Ramos (cell line): ENCODE data around the gene RNF2.
"Not testable (repeated sequence)": the region's sequence is repeated elsewhere in the genome, so short reads cannot be mapped to it uniquely, and the experiment has no call there.

Source experiments
- in situ Hi-C: fragments of 300-500 bp; cut with MboI; formaldehyde crosslinking; loops from one replicate; pipeline ENCODE4 v1.14.3; 2022; ENCODE audit warnings: low sequenced_read_pairs; ENCODE audit not compliant: unreplicated experiment

RNF2 gene

GRCh38 chr1:185046668-185047067 is 1.3 kb downstream of the RNF2 start:
- in situ Hi-C loops, result no loop called here

DNA sequence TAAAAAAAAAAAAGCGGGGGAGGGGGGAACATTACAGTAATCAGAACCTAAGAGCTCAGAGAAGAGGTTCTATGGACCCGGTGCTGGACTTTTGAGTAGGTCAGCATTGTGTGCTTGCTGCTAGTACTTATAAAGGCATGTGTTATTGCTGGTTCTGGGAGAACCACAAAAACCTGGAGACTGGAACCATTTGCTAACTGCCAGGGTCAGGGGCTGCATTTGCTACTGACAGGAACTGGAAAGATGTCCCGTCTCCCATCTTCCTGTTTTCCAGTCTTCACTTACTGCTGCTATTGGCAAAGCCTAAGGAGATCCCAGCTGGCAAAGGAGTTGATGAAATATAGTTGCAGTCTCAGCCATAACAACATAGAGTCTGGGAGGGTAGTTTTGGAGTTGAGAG is 4.3 kb downstream of the RNF2 start:
- in situ Hi-C loops, result no loop called here

DNA sequence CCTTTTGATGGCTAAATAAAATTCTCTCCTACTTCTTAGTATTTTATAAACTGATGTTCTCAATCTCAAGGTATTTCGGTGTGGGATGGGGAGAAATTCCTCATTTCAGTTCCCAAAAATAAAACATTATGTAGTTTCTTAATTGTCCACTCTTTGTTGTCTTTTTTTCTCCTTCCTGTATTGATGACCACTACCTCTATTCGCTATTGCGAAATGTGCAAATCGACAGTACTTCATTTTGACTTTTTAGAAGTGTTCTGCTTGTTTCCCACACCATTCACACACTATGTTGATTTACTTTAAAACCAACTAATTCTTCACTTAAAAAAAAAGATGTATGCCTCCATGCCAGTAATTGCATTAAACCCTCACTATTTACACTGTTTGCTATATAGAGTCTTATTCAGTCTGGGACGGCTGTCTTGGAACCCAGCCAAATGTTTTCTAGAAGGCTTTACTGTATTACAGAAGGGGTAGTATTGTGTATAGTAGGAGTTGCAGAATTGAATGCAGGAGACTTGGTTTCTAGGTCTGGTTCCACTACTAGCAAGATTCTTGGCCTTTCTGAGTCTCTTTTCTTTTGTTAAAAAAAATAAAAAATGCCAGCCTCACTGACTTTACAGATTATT is 5.6 kb downstream of the RNF2 start:
- in situ Hi-C loops, result no loop called here

DNA sequence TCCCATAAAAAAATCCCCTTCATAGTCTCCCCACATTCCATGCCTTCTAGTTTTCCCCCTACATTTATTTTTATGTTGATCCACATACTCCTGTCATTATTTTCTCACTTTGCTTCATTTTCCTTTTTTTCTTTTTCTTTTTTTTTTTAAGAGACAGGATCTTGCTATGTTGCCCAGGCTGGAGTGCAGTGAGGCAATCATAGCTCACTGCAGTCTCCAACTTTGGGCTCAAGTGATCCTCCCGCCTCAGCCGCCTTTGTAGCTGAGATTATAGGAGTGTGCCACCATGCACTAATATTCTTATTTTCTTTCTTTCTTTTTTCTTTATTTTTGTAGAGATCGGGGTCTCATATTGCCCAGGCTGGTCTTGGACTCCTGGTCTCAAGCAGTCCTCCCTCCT is 7.8 kb downstream of the RNF2 start:
- in situ Hi-C loops, result no loop called here

DNA sequence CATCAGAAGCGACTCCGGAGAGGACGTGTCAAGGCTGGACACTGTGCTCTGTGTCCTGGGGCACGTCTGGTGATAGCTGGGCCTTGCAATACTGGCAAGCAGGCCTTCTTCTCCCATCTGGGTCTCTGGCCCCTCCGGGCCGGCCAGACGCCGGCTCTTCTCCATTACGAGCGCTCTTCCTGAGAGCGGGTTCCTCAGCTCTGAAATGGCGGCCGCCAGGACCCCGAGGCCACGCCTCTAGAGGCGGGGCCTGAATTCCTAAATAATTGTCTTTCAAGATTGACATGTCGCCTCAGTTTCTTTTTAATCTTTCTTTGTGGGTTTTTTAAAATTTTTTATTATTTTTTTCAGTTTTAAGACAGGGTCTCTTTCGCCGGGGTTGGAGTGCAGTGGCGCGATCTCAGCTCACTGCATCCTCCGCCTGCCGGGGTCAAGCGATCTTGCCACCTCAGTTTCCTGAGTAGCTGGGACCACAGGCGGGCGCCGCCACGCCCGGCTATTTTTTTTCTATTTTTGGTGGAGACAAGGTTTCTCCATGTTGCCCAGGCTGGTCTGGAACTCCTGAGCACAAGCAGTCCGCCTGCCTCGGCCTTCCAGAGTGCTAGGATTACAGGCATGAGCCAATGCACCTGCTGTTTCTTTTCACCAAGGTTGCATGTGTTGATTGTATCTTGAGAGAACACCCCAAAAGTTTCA is 9.2 kb downstream of the RNF2 start:
- in situ Hi-C loops, result no loop called here

DNA sequence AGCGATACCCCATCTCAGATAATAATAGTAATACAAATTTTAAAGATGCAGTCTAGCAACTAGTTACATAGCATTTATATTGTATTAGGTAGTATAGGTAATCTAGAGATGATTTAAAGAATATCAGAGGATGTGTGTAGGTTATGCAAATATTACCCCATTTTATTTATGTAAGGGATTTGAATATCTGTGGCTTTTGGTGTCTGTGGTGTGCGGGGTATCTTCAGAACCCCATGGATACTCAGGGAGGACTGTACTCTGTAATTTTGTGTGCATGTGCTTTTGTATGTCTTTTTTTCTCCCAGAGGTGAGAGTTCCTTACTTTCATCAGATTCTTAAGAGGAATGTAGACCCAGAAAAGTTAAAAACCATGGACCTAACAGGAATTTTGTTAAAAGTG is 12.8 kb downstream of the RNF2 start:
- in situ Hi-C loops, result no loop called here

DNA sequence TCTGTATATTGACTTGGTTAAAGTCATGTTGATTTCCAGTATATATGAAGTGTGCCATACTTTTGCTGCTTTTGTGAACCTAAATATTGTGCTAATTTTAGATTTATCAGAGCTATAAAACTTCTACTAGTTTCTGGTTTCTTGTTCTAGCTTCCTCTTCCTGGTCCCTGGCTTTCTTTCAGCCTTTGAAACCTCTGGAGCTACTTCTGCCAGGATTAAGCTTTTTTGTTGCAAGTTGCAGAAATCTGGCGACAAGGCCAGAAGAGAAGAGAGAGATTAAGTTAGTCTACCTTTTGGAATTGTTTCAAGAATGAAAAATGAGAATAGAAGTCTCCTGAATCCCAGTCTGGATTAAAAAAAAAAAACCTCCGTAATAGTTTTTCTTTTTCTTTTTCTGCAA is 13.5 kb downstream of the RNF2 start:
- in situ Hi-C loops, result no loop called here

- in situ Hi-C loops, result no loop called here
Observed at GRCh38 chr1:185059950-185060571, 14.7 kb downstream of the RNF2 start.

DNA sequence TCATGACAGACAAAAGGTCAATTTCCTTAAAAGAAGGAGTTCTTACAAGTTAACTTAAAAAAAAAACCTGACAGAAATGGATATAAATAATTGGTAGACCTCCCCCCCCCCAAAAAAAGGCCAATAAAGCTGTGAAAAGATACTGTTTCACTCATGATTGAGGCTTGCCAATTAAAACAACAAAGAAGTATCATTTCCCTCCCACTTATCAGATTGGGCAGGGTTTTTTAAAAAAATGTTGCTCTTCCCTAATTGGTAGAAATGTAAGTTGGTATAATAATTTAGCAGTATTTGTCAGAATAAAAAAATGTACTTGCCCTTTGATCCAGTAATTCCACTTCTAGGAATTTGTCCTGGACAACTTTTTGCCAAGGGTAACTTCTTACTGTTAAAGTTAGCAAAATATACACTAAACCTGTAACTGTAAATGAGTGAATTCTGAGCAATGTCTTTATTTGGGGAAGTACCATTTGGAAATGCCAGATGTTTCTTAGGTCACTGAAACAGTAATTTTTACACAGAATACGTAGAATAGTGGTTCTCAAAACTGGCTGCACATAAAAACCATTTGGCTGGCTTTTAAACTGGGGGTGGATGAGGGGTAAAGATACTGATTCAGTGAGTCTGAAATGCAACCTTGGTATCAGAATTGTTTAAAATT is 17.5 kb downstream of the RNF2 start:
- in situ Hi-C loops, result no loop called here

- in situ Hi-C loops, result no loop called here
Observed at GRCh38 chr1:185063719-185064118, 18.4 kb downstream of the RNF2 start.

- in situ Hi-C loops, result not testable (repeated sequence)
Observed at GRCh38 chr1:185065006-185065405, 19.6 kb downstream of the RNF2 start.

DNA sequence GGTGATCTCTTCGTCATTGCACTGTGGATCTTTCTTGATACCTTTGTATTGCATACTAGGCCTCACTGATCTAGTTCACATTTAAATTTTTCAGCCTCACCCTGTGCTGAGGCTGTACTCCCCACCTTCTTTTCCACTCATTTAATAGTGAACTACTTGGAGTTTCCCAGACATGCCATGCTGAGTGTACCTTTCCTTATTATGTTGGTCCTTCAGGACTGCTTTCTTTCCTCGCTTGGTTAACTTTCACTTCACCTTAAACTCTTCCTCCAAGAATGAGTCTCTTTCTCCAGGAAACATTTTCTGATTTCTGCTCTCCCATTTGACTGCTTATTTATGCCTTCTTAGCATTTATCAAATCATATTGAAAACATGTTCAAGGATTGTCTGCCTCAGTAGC is 20.8 kb downstream of the RNF2 start:
- in situ Hi-C loops, result no loop called here

DNA sequence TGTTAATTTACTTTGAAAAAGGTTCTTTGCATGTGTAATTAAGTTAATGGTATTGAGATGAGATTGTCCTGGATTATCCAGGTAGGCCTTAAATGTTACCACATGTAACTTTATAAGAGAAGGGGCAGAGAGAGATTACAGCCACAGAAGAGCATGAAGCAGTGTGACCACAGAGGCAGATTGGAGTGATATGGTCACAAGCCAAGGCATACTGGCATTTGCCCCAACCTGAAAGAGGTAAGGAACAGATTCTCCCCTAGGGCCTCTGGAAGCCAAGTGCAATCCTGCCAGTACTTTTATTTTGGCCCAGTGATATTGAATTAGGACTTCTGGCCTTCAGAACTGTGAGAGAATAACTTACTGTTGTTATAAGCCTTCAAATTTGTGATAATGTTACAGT is 23.0 kb downstream of the RNF2 start:
- in situ Hi-C loops, result no loop called here

- in situ Hi-C loops, result no loop called here
Observed at GRCh38 chr1:185069202-185069772, 23.9 kb downstream of the RNF2 start.

DNA sequence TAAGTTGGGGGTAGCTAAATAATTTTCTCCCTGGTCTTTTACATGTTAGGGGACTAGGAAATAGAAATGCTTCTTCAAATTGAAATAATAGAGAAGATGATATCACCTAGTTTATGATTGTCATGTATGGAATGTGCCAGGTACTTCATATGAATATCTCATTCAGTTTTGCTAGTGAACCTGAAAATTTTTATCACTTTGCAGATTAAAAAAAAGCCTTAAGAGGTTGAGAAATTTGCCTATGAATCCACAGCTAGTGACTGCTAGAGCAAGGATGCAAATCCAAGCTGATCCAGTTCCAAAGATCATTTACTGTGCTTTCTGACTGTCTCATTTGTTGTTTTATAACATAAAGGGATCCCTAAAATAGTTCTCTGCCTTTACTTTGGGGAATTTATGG is 24.7 kb downstream of the RNF2 start:
- in situ Hi-C loops, result no loop called here

- in situ Hi-C loops, result no loop called here
Observed at GRCh38 chr1:185073725-185074124, 28.4 kb downstream of the RNF2 start.

DNA sequence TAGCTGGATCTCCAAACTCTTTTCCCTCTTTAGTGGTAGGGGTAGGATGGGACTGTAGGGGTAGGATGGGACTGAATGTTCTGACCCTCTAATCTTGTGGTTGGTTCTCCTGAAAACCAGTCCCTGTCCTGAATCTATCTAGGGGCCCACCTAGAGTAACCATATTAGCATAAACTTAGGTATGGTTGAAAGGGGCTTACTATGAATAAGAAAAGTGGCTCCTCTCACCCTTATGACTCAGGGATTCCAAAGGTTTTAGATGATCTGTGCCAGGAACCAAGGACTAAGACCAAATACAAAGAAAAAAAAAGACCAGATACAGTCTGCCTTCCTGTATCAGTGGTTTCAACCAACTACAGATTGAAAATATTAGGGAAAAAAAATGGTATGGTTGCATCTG is 28.9 kb downstream of the RNF2 start:
- in situ Hi-C loops, result no loop called here

DNA sequence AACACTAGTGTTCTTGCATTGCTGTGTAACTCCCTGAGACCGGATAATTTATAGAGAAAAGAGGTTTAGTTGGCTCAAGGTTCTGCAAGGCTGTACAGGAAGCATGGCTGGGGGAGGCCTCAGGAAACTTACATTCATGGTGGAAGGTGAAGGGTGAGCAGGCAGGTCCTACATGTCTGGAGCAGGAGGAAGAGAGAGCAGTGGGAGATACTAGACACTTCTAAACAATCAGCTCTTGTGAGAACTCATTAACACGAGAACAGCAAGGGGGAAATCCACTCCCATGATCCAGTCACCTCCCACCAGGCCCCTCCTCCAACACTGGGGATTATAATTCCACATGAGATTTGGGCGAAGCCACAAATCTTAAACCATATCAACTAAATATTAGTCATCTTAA is 30.1 kb downstream of the RNF2 start:
- in situ Hi-C loops, result no loop called here

DNA sequence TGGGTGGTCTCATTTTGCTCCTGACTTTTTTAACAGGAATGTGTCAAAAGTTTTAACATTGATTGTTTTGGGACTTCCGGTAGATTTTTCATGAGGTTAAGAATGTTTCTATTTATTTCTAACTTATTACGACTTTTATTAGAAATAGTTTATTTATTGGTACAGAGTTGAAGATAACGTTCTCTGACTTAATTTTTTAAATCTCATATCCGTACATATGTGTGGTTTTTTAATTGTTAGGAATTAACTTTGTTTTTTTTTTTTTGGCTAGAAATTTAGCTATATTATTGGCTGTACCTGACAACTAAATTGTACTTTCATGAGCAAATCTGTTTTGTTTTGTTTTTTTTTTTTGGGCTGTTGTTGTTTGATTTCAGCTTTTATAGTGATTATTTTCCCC is 32.0 kb downstream of the RNF2 start:
- in situ Hi-C loops, result no loop called here

GRCh38 chr1:185080422-185080821 is 35.1 kb downstream of the RNF2 start:
- in situ Hi-C loops, result no loop called here

- in situ Hi-C loops, result no loop called here
Observed at GRCh38 chr1:185083818-185084217, 38.5 kb downstream of the RNF2 start.
